Panc1 (cell line): ENCODE results near the gene GPR107. TPM values are rescaled to one million over a fixed set of nuclear protein-coding genes. Genes with fewer than 3 reads are reported as not detected.

Source experiments
- ATAC-seq: fragments of 200-7000 bp; cut with Tn5 transposase; 2 replicates; pipeline ENCODE4 v1.9.1; 2020; ENCODE audit warnings: mild to moderate bottlenecking, moderate library complexity
- BruUV-seq: library from RNA; stranded (reverse); fragments of 400-500 nt; replicated peaks from 2 replicates; lab custom pipeline; 2021; lab: Mats Ljungman, UMichigan
- CTCF ChIA-PET: fragments of 300-600 bp; sonication (Branson Sonifier 250); formaldehyde crosslinking; loops from one replicate; lab custom pipeline; 2022; ENCODE audit warnings: antibody characterized with exemption; lab: Charles Lee
- POLR2A ChIA-PET: fragments of 300-600 bp; sonication (Branson Sonifier 250); formaldehyde crosslinking; loops from one replicate; lab custom pipeline; 2022; ENCODE audit warnings: antibody characterized with exemption; lab: Charles Lee
- DNase-seq: peaks from one replicate; pipeline ENCODE4 v3.0.0-alpha.2; 2010; ENCODE audit warnings: low read depth, low spot score
- H3K27ac ChIP-seq: 2 replicates; pipeline ENCODE4 v1.5.1; 2011; ENCODE audit warnings: mild to moderate bottlenecking, low read length, inconsistent platforms
- H3K27me3 ChIP-seq: fragments of 200-500 bp; sonication (Bioruptor generic); 2 replicates; pipeline ENCODE4 v1.6.0; 2014; ENCODE audit warnings: low read length, inconsistent platforms; ENCODE audit not compliant: control insufficient read depth, insufficient read depth
- H3K36me3 ChIP-seq: fragments of 200-500 bp; sonication (Bioruptor generic); 2 replicates; pipeline ENCODE4 v1.5.1; 2014; ENCODE audit warnings: inconsistent platforms, mild to moderate bottlenecking, low read length, moderate library complexity; ENCODE audit not compliant: control insufficient read depth, insufficient read depth
- H3K4me1 ChIP-seq: 2 replicates; pipeline ENCODE4 v1.5.1; 2011; ENCODE audit warnings: inconsistent platforms, mild to moderate bottlenecking, low read length, moderate library complexity; ENCODE audit not compliant: control insufficient read depth, insufficient read depth
- H3K4me3 ChIP-seq, 2 experiments: 2 replicates each; pipeline ENCODE4 v1.5.1; 2011 to 2012; ENCODE audit warnings: low read depth in 2 of 2, low read length in 2 of 2, mild to moderate bottlenecking in 2 of 2, inconsistent platforms in 1 of 2, moderate library complexity in 1 of 2
- H3K9me3 ChIP-seq: fragments of 200-500 bp; sonication (Bioruptor generic); 2 replicates; pipeline ENCODE4 v1.5.1; 2014; ENCODE audit warnings: low read depth, mild to moderate bottlenecking, inconsistent platforms, low read length, moderate library complexity; ENCODE audit not compliant: control insufficient read depth, insufficient read depth
- POLR2AphosphoS5 ChIP-seq: IDR thresholded peaks from 2 replicates; pipeline ENCODE4 v1.6.1; 2012; ENCODE audit warnings: mild to moderate bottlenecking, low read depth, low read length, moderate library complexity
- REST ChIP-seq, 2 experiments: IDR thresholded peaks; 2 replicates each; pipeline ENCODE4 v1.6.1; 2011 to 2012; ENCODE audit warnings: low read depth in 2 of 2, control low read depth in 1 of 2, low read length in 1 of 2, mild to moderate bottlenecking in 1 of 2, moderate library complexity in 1 of 2; ENCODE audit not compliant: insufficient read depth in 1 of 2
- SIN3A ChIP-seq: IDR thresholded peaks from 2 replicates; pipeline ENCODE4 v1.6.1; 2012; ENCODE audit warnings: low read depth, mild to moderate bottlenecking, low read length, moderate library complexity, borderline replicate concordance; ENCODE audit not compliant: insufficient read depth
- TCF7L2 ChIP-seq: IDR thresholded peaks from 2 replicates; pipeline ENCODE4 v1.6.1; 2011; ENCODE audit warnings: mild to moderate bottlenecking, low read depth, low read length, inconsistent platforms
- in situ Hi-C: cut with HindIII; loops from 2 replicates; pipeline ENCODE4 v1.10.0; 2016; ENCODE audit warnings: low sequenced_read_pairs, low pct_unique_long_range_greater_than_20kb
- intact Hi-C: fragments of 100-400 bp; cut with micrococcal nuclease; formaldehyde crosslinking; loops from one replicate; pipeline ENCODE4 v1.10.0; 2022; ENCODE audit not compliant: unreplicated experiment
- total RNA-seq: library from RNA; stranded (reverse); gene quantifications from one replicate; pipeline ENCODE4 v1.2.1, GENCODE V29; 2021; ENCODE audit not compliant: unreplicated experiment
- TF ChIP-seq, protein P1 (sequence below): fragments of 450-650 bp; IDR thresholded peaks from 2 replicates; pipeline ENCODE4 v1.5.1; 2017; ENCODE audit warnings: mild to moderate bottlenecking

GPR107 gene
- total RNA-seq, 1 experiment from 2014 or later: 43.0 TPM

DNA sequence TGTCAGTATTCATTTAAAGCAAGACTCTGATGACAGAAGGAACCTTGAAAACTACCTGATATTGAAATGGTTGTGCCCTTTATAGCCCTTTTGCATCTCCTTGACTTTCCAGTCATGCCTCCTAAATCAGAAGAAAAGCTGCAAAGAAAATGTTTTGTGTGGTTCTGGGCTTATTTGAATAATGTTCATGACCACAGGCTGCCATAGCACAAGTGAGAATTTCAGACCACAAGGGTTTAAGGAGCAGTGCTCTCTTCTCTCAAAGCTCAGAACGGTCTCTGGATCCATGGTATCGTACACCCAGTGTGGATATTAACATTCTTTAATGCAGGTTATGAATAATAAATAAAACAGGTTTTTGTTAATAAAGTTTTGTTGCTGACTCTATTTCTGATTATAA lies 54.2 kb downstream of the GPR107 start:
- Histone ChIP-seq H3K4me3 (no peak overlapping the region), H3K27me3 (no peaks in the 10 kb centered on the region), H3K36me3 (peaks cover 2% of the 10 kb centered on the region; the same call in 1 of the 2 replicates), H3K27ac (no peak overlapping the region), H3K4me1 (no peaks in the 10 kb centered on the region), H3K9me3 (no peaks in the 10 kb centered on the region)
- TF ChIP-seq TCF7L2 (no peak), SIN3A (no peak), REST (IDR thresholded peaks at IDR 0.05; ENCODE audit: insufficient read depth in 1 of 2, low read depth in 2 of 2, low read length in 1 of 2) (no peak), POLR2AphosphoS5 (no peak)
- TF ChIP-seq, protein P1, sequence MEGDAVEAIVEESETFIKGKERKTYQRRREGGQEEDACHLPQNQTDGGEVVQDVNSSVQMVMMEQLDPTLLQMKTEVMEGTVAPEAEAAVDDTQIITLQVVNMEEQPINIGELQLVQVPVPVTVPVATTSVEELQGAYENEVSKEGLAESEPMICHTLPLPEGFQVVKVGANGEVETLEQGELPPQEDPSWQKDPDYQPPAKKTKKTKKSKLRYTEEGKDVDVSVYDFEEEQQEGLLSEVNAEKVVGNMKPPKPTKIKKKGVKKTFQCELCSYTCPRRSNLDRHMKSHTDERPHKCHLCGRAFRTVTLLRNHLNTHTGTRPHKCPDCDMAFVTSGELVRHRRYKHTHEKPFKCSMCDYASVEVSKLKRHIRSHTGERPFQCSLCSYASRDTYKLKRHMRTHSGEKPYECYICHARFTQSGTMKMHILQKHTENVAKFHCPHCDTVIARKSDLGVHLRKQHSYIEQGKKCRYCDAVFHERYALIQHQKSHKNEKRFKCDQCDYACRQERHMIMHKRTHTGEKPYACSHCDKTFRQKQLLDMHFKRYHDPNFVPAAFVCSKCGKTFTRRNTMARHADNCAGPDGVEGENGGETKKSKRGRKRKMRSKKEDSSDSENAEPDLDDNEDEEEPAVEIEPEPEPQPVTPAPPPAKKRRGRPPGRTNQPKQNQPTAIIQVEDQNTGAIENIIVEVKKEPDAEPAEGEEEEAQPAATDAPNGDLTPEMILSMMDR: no peak
- ATAC-seq: no peak
- intact Hi-C loops (loop anchor here (5.0 kb wide), 2 partner anchors 134 to 234 kb away; no protein-coding TSS in a partner anchor), in situ Hi-C loops (no loop called here)
- no TSS peak for BruUV-seq
- POLR2A ChIA-PET: no interaction called here
- CTCF ChIA-PET: interaction anchor here (0.5 kb wide), 1 partner anchor 227 kb away, joined by 3 read pairs; no protein-coding TSS in a partner anchor
- no peak for DNase-seq

- ATAC-seq (no peak), DNase-seq (no peak)
- Histone ChIP-seq H3K9me3 (no peaks in the 10 kb centered on the region), H3K4me1 (no peaks in the 10 kb centered on the region), H3K27ac (no peak overlapping the region), H3K36me3 (peaks cover 2% of the 10 kb centered on the region; the same call in 1 of the 2 replicates), H3K27me3 (no peaks in the 10 kb centered on the region), H3K4me3 (no peak overlapping the region)
- TF ChIP-seq TCF7L2 (no peak), SIN3A (no peak), REST (IDR thresholded peaks at IDR 0.05; ENCODE audit: insufficient read depth in 1 of 2, low read depth in 2 of 2, low read length in 1 of 2) (no peak), POLR2AphosphoS5 (no peak)
- TF ChIP-seq, protein P1: no peak
- ChIA-PET CTCF (no interaction called here), POLR2A (no interaction called here)
- in situ Hi-C loops: no loop called here
- intact Hi-C loops: no loop called here
- BruUV-seq: no TSS peak
Observed at GRCh38 chr9:130110166-130110565, 56.5 kb downstream of the GPR107 start.
